ENCODE measurements around the gene LZIC.

- TF ChIP-seq POLR2A (IDR thresholded peaks at IDR 0.05), result no peak
- TF ChIP-seq, protein P1, sequence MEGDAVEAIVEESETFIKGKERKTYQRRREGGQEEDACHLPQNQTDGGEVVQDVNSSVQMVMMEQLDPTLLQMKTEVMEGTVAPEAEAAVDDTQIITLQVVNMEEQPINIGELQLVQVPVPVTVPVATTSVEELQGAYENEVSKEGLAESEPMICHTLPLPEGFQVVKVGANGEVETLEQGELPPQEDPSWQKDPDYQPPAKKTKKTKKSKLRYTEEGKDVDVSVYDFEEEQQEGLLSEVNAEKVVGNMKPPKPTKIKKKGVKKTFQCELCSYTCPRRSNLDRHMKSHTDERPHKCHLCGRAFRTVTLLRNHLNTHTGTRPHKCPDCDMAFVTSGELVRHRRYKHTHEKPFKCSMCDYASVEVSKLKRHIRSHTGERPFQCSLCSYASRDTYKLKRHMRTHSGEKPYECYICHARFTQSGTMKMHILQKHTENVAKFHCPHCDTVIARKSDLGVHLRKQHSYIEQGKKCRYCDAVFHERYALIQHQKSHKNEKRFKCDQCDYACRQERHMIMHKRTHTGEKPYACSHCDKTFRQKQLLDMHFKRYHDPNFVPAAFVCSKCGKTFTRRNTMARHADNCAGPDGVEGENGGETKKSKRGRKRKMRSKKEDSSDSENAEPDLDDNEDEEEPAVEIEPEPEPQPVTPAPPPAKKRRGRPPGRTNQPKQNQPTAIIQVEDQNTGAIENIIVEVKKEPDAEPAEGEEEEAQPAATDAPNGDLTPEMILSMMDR (IDR thresholded peaks at IDR 0.05), result no peak
These were observed 52.9 kb downstream of the LZIC start for GRCh38 chr1:9890224-9890731.
